IMR-90 (cell line): Measurements from ENCODE around the gene GNAI2. TPM values are rescaled to one million over a fixed set of nuclear protein-coding genes. Genes with fewer than 3 reads are reported as not detected.

Experiments
- ATAC-seq: fragments of 200-7000 bp; cut with Tn5 transposase; 2 replicates; pipeline ENCODE4 v1.9.1; 2020; ENCODE audit warnings: low read depth, mild to moderate bottlenecking, moderate library complexity
- BruUV-seq: library from RNA; stranded (reverse); fragments of 400-500 nt; replicated peaks from 2 replicates; lab custom pipeline; 2021; lab: Mats Ljungman, UMichigan
- CTCF ChIA-PET: fragments of 300-600 bp; formaldehyde crosslinking; extraction: SDS; loops from one replicate; lab custom pipeline; 2021; ENCODE audit warnings: antibody characterized with exemption; lab: Yijun Ruan, JAX
- POLR2A ChIA-PET: fragments of 300-600 bp; sonication (Branson Sonifier 250); formaldehyde crosslinking; loops from one replicate; lab custom pipeline; 2022; ENCODE audit warnings: antibody characterized with exemption; ENCODE audit not compliant: unreplicated experiment; lab: Charles Lee
- DNase-seq: peaks from one replicate; pipeline ENCODE4 v3.0.0; 2013
- H2AFZ ChIP-seq: replicated peaks from 2 replicates; pipeline ENCODE3; 2013; ENCODE audit warnings: low read length, mild to moderate bottlenecking; ENCODE audit not compliant: poor library complexity
- H2AK5ac ChIP-seq: 2 replicates; pipeline ENCODE4 v1.6.1; 2013; ENCODE audit warnings: low read depth, low read length, inconsistent platforms
- H2AK9ac ChIP-seq: replicated peaks from 2 replicates; pipeline ENCODE3; 2013; ENCODE audit warnings: mild to moderate bottlenecking, low read depth, low read length, moderate library complexity; ENCODE audit not compliant: poor library complexity
- H2BK120ac ChIP-seq: 2 replicates; pipeline ENCODE4 v1.6.1; 2013; ENCODE audit warnings: low read depth, low read length, inconsistent platforms
- H2BK15ac ChIP-seq: 3 replicates; pipeline ENCODE4 v1.6.1; 2013; ENCODE audit warnings: low read depth, low read length, inconsistent platforms
- H2BK20ac ChIP-seq: 2 replicates; pipeline ENCODE4 v1.6.1; 2013; ENCODE audit warnings: low read depth, mild to moderate bottlenecking, inconsistent platforms, low read length, moderate library complexity
- H2BK5ac ChIP-seq: 2 replicates; pipeline ENCODE4 v1.6.1; 2013; ENCODE audit warnings: mild to moderate bottlenecking, low read depth, low read length, inconsistent platforms; ENCODE audit not compliant: poor library complexity, severe bottlenecking
- H3K14ac ChIP-seq: replicated peaks from 2 replicates; pipeline ENCODE4 v1.6.1; 2013; ENCODE audit warnings: low read depth, low read length, inconsistent platforms
- H3K18ac ChIP-seq: 2 replicates; pipeline ENCODE4 v1.6.1; 2013; ENCODE audit warnings: low read depth, low read length, control low read depth
- H3K23ac ChIP-seq: 2 replicates; pipeline ENCODE4 v1.6.1; 2013; ENCODE audit warnings: low read depth, low read length, inconsistent platforms
- H3K27ac ChIP-seq: 2 replicates; pipeline ENCODE4 v1.5.1; 2013; ENCODE audit warnings: mild to moderate bottlenecking, control low read depth, low read length; ENCODE audit not compliant: insufficient read depth
- H3K27me3 ChIP-seq: 2 replicates; pipeline ENCODE4 v1.6.1; 2013; ENCODE audit warnings: low read length; ENCODE audit not compliant: control insufficient read depth, insufficient read depth
- H3K36me3 ChIP-seq: 2 replicates; pipeline ENCODE4 v1.6.1; 2013; ENCODE audit warnings: low read length, mixed read lengths; ENCODE audit not compliant: control insufficient read depth, insufficient read depth
- H3K4ac ChIP-seq: 2 replicates; pipeline ENCODE4 v1.6.1; 2013; ENCODE audit warnings: low read depth, low read length, inconsistent platforms
- H3K4me1 ChIP-seq: 2 replicates; pipeline ENCODE4 v1.6.1; 2013; ENCODE audit warnings: low read length, mixed read lengths; ENCODE audit not compliant: control insufficient read depth, insufficient read depth
- H3K4me2 ChIP-seq: 2 replicates; pipeline ENCODE4 v1.6.1; 2013; ENCODE audit warnings: low read depth, mild to moderate bottlenecking, control low read depth, low read length, moderate library complexity
- H3K4me3 ChIP-seq: 2 replicates; pipeline ENCODE4 v1.5.1; 2013; ENCODE audit warnings: low read depth, mild to moderate bottlenecking, control low read depth, low read length, moderate library complexity; ENCODE audit not compliant: insufficient read depth
- H3K56ac ChIP-seq: 2 replicates; pipeline ENCODE4 v1.6.1; 2013; ENCODE audit warnings: low read length, inconsistent platforms; ENCODE audit not compliant: insufficient read depth; ENCODE audit errors: extremely low read depth
- H3K79me1 ChIP-seq, 2 experiments: 2 replicates each; pipeline ENCODE4 v1.6.1; 2013; ENCODE audit warnings: low read length in 2 of 2, inconsistent platforms in 1 of 2, low read depth in 1 of 2
- H3K9ac ChIP-seq: 2 replicates; pipeline ENCODE4 v1.6.1; 2013; ENCODE audit warnings: low read depth, low read length, control low read depth
- H3K9me1 ChIP-seq: 2 replicates; pipeline ENCODE4 v1.6.1; 2013; ENCODE audit warnings: low read length, inconsistent platforms; ENCODE audit not compliant: insufficient read depth
- H3K9me3 ChIP-seq: 2 replicates; pipeline ENCODE4 v1.6.1; 2013; ENCODE audit warnings: low read length; ENCODE audit not compliant: control insufficient read depth, insufficient read depth
- H4K20me1 ChIP-seq: 2 replicates; pipeline ENCODE4 v1.6.1; 2013; ENCODE audit warnings: low read length, inconsistent platforms; ENCODE audit not compliant: insufficient read depth
- H4K5ac ChIP-seq: 2 replicates; pipeline ENCODE4 v1.6.1; 2013; ENCODE audit warnings: mild to moderate bottlenecking, low read depth, low read length, control low read depth
- H4K8ac ChIP-seq, 2 experiments: 2 replicates each; pipeline ENCODE4 v1.6.1; 2013; ENCODE audit warnings: low read depth in 2 of 2, low read length in 2 of 2, control low read depth in 1 of 2, inconsistent platforms in 1 of 2
- H4K91ac ChIP-seq: 2 replicates; pipeline ENCODE4 v1.6.1; 2013; ENCODE audit warnings: low read depth, low read length, inconsistent platforms; ENCODE audit not compliant: insufficient read depth
- CHD1 ChIP-seq: IDR thresholded peaks from 2 replicates; pipeline ENCODE4 v1.6.1; 2012; ENCODE audit warnings: low read depth, low read length, improper control_type of control experiment
- FOS ChIP-seq: fragments of 150-350 bp; IDR thresholded peaks from 2 replicates; pipeline ENCODE4 v1.6.1; 2016; ENCODE audit warnings: low read depth, low read length
- MAZ ChIP-seq: IDR thresholded peaks from 2 replicates; pipeline ENCODE4 v1.6.1; 2012; ENCODE audit warnings: low read depth, mild to moderate bottlenecking, low read length, improper control_type of control experiment, moderate library complexity, borderline replicate concordance
- MXI1 ChIP-seq: IDR thresholded peaks from 2 replicates; pipeline ENCODE4 v1.6.1; 2012; ENCODE audit warnings: low read depth, mild to moderate bottlenecking, low read length, moderate library complexity, borderline replicate concordance
- POLR2A ChIP-seq: IDR thresholded peaks from 2 replicates; pipeline ENCODE4 v1.6.1; 2012; ENCODE audit warnings: mild to moderate bottlenecking, low read depth, low read length
- RAD21 ChIP-seq: IDR thresholded peaks from 2 replicates; pipeline ENCODE4 v1.6.1; 2012; ENCODE audit warnings: low read length, improper control_type of control experiment
- RCOR1 ChIP-seq: IDR thresholded peaks from 2 replicates; pipeline ENCODE4 v1.6.1; 2012; ENCODE audit warnings: mild to moderate bottlenecking, low read length, improper control_type of control experiment; ENCODE audit not compliant: insufficient replicate concordance
- RFX5 ChIP-seq: IDR thresholded peaks from 2 replicates; pipeline ENCODE4 v1.8.0; 2012; ENCODE audit warnings: low read depth, mild to moderate bottlenecking, low read length, moderate library complexity
- WGBS, 2 experiments: methylation state at CpG; one replicate each; pipeline versions ENCODE4 v1.1.5 to v1.1.7; 2013; ENCODE audit warnings: missing lambda C conversion rate in 2 of 2; ENCODE audit not compliant: insufficient read length in 1 of 2; ENCODE audit errors: extremely low coverage in 2 of 2; 5-methylcytosine and 5-hydroxymethylcytosine counted together
- dilution Hi-C: fragments of 300-500 bp; cut with HindIII; formaldehyde crosslinking; loops from one replicate; pipeline ENCODE4 v1.14.3; 2018; ENCODE audit warnings: low sequenced_read_pairs; ENCODE audit not compliant: unreplicated experiment
- in situ Hi-C: fragments of 300-500 bp; cut with MboI; formaldehyde crosslinking; loops from 3 replicates; pipeline ENCODE4 v1.14.3; 2019; ENCODE audit warnings: low sequenced_read_pairs, inconsistent platforms, mixed read lengths
- intact Hi-C: fragments of 100-400 bp; cut with micrococcal nuclease; formaldehyde crosslinking; loops from 2 replicates; pipeline ENCODE4 v1.10.0; 2022
- polyA plus RNA-seq, 3 experiments: library from polyadenylated mRNA; depleted of rRNA; stranded (reverse); fragments of >200 nt; gene quantifications; 2 replicates each; pipeline ENCODE4 v1.2.3, GENCODE V29; 2012; ENCODE audit warnings: low replicate concordance in 1 of 3
- total RNA-seq: library from RNA; depleted of rRNA; stranded (reverse); fragments of >200 nt; gene quantifications from 2 replicates; pipeline ENCODE4 v1.2.3, GENCODE V29; 2012

The GNAI2 gene
- total and polyA plus RNA-seq, 2 of the 4 experiments (the other 2 are of a cell fraction) = 867 to 1,079 TPM

GRCh38 chr3:50270422-50271224 lies 34.6 kb downstream of the GNAI2 start:
- in situ Hi-C loops = loop anchor here (5.0 kb wide), 2 partner anchors 43 to 78 kb away; partner anchors contain the start of gene GNAT1
- Histone ChIP-seq H2BK15ac (peak overlapping the region; percentile 86; the same call in 1 of the 3 replicates), H4K5ac (peak overlapping the region; percentile 46), H3K4me3 (no peak overlapping the region), H3K56ac (no peak overlapping the region), H2AK9ac (peak overlapping the region; percentile 95), H3K4me1 (peaks cover 50% of the 10 kb centered on the region), H3K79me1 (peaks cover 3 to 40% of the 10 kb centered on the region in 2 experiments; a peak in 3 of 4 replicates), H3K4me2 (peak overlapping the region; percentile 71), H3K4ac (peak overlapping the region; percentile 98), H3K14ac (peak overlapping the region; percentile 92), H3K36me3 (peaks cover 12% of the 10 kb centered on the region; the same call in 1 of the 2 replicates), H3K9me3 (no peaks in the 10 kb centered on the region), H2BK120ac (peak overlapping the region; percentile 95), H4K20me1 (no peaks in the 10 kb centered on the region), H2AFZ (peak overlapping the region; percentile 71), H3K9ac (0 out of 2 replicates have a peak overlapping the region, but pooled peaks have one; percentile 10), H2BK5ac (peak overlapping the region; percentile 83), H4K8ac (peak overlapping the region in 1 of 2 experiments; percentile 94; a peak in 2 of 4 replicates), H3K18ac (peak overlapping the region; percentile 11; the same call in 1 of the 2 replicates), H4K91ac (peak overlapping the region; percentile 91), H2AK5ac (peak overlapping the region; percentile 98), H3K27me3 (no peaks in the 10 kb centered on the region), H3K9me1 (peaks cover 31% of the 10 kb centered on the region), H3K27ac (peak overlapping the region; percentile 8; the same call in 1 of the 2 replicates), H2BK20ac (peak overlapping the region; percentile 49), H3K23ac (peak overlapping the region; percentile 45; the same call in 1 of the 2 replicates)
- dilution Hi-C loops = no loop called here
- no peak for ATAC-seq
- BruUV-seq = no TSS peak
- POLR2A ChIA-PET = no interaction called here
- intact Hi-C loops = no loop called here
- peak; percentile 37 for DNase-seq
- WGBS, 2 experiments = 58% methylated on average over 2 of the region's 19 CpGs; no CpG with 5 or more reads in 1 of the 2 experiments
- CTCF ChIA-PET = interaction anchor here (1.3 to 2.2 kb wide), 2 partner anchors 10 to 44 kb away, joined by 4 to 7 read pairs; no protein-coding TSS in a partner anchor
- TF ChIP-seq RCOR1 (no peak), FOS (peak; percentile 45; the same call in 1 of the 2 replicates), RAD21 (no peak), MXI1 (no peak), RFX5 (no peak), POLR2A (no peak), CHD1 (no peak), MAZ (0 out of 2 replicates have a peak, but pooled peaks have one; percentile 24)
